Measurements from ENCODE around the gene MTF2.

- TF ChIP-seq CTCF (optimal IDR thresholded peaks at IDR 0.05 in 1 of 3, IDR thresholded peaks at IDR 0.05 in 1 of 3, conservative IDR thresholded peaks at IDR 0.05 in 1 of 3; ENCODE audit: extremely low read depth in 1 of 3, insufficient read depth in 2 of 3, low read length in 3 of 3): no peak
- no peak for TF ChIP-seq EZH2 (IDR thresholded peaks at IDR 0.05; ENCODE audit: low read length)
Observed at GRCh38 chr1:93108335-93108734, 29.3 kb downstream of the MTF2 start.

Data from keratinocyte (primary cell).